HG02759 (cell line): Measurements from ENCODE around the gene NUP54.

Experiments used
- ATAC-seq: cut with Tn5 transposase; IDR thresholded peaks from one replicate; pipeline ENCODE4 v1.9.1; 2021; ENCODE audit warnings: mild to moderate bottlenecking, moderate library complexity; ENCODE audit not compliant: unreplicated experiment

The NUP54 gene, protein sequence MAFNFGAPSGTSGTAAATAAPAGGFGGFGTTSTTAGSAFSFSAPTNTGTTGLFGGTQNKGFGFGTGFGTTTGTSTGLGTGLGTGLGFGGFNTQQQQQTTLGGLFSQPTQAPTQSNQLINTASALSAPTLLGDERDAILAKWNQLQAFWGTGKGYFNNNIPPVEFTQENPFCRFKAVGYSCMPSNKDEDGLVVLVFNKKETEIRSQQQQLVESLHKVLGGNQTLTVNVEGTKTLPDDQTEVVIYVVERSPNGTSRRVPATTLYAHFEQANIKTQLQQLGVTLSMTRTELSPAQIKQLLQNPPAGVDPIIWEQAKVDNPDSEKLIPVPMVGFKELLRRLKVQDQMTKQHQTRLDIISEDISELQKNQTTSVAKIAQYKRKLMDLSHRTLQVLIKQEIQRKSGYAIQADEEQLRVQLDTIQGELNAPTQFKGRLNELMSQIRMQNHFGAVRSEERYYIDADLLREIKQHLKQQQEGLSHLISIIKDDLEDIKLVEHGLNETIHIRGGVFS

GRCh38 chr4:76148142-76148865 lies at the start of gene NUP54:
NUP54 (minus strand) TSS chr4:76148397; CDS start chr4:76148374, 23 bp downstream.
- peak; percentile 99 for ATAC-seq

DNA sequence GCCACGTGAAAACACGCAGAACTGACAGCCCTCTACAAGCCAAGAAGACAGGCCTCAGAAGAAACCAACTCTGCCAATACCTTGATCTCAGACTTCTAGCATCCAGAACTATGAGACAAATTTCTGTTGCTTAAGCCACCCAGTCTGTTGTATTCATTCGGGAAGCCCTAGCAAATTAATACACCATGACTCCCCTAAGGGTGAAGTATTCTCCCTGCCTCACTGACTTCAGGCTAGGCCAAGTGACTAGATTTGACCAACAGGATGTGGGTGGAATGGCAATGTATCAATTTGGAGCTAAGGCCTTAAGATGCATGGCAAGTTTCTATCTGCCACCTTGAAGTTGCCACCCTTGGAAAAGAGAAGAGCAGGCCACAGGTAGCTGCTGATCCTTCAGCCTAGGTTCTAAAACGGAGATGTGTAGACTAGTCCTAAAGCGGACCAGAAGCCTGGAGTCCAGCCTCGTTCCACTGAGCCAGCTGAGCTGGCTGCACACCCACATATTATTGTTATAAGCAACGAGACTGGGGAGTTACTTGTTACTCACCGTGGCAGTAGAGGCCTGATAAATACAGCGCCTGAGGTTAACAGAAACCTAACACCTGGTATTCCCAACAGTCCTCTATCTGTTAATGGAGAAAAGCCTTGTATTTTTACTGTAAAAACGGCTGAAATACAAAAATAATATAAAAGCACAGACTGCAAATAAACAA lies 49.0 kb upstream of the NUP54 start:
- no peak for ATAC-seq

GRCh38 chr4:76196376-76196775 lies 48.2 kb upstream of the NUP54 start:
- ATAC-seq: no peak

DNA sequence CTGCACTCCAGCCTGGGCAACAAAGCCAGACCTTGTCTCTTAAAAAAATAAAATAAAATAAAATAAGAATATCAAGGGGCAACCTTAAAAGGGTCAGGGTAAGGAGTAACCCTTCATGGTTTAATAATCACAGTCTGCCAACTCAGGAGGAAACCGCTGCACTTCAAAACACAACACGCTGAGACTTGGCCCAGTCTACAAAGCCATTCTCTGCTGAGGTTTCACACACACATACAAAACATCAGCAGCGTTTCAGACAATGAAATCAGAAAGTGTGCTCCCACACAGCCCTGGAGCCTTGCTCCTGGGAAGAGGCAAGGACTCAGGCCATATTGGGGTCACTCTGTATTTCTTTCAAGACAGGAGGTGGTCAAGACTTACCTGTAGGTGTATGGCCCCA lies 47.1 kb upstream of the NUP54 start:
- ATAC-seq: no peak

GRCh38 chr4:76194325-76194724 lies 46.1 kb upstream of the NUP54 start:
- no peak for ATAC-seq

DNA sequence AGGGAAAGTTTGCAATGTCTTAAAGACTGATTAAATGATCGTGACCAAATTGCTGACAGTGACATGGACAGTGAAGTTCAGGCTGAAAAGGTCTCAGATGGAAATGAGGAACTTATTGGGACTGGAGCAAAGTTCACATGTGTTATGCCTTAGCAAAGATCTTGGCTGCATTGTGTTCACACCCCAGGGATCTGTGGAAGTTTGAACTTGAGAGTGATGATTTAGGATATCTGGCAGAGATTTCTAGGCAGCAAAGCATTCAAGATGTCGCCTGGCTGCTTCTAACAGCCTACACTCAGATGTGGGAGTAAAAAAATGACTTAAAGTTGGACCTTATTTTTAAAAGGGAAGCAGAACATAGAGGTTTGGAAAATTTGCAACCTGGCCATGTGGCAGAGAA lies 44.0 kb upstream of the NUP54 start:
- no peak for ATAC-seq

- ATAC-seq: no peak
Observed at GRCh38 chr4:76188557-76188956, 40.4 kb upstream of the NUP54 start.

DNA sequence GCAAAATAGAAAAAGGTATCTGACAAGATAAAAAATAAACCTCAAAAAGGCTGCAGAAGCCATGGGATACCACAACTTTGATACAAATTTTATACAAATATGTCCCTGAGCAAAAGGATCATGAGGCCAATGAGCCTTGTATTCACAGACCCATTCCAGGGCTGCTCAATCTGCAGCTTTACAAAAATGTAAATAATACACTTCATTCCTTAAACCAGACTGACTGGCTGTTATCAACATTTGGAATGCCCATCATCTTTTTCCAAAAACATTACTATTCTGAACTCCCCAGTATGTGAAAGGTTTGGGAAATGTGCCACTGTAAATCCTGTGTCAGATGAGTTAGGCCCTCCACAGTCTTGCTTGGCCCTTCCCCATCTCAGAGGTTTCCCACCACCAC lies 40.0 kb upstream of the NUP54 start:
- ATAC-seq: no peak

DNA sequence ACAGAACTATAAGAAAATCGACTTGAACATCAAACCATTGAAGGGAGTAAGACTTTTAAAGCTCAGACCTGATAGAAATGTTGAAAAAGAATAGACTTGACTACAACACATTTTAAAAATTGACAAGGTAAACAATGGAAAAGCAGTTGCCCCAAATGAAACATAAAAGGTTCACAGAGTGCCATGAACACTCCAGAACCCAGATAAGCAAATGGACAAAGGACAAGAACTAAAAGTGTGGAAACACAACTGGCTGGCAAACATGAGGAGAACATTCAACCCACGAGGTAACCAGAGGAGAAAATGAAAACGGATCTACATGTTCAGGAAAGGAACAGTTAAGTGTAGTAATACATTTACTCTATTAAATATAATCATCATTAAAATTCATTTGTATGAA lies 39.0 kb upstream of the NUP54 start:
- ATAC-seq: no peak

DNA sequence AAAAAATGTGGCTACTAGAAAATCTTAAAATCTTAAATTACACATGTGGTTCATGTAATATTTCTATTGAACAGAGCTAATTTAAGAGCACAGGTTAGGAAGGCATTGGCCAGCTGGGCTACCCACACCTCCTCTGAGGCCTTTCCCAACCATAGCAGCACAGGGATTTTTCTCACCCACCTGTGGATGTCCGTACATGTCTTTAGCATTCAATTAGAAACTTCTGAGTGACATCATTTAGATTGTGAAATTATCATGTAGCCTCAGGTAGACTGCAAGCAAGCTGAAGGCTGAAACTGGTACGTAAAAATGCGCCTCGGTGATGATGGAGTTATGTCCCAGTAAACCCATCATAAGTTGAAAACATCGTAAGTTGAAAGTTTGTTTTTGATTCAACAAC lies 34.3 kb upstream of the NUP54 start:
- ATAC-seq: no peak

DNA sequence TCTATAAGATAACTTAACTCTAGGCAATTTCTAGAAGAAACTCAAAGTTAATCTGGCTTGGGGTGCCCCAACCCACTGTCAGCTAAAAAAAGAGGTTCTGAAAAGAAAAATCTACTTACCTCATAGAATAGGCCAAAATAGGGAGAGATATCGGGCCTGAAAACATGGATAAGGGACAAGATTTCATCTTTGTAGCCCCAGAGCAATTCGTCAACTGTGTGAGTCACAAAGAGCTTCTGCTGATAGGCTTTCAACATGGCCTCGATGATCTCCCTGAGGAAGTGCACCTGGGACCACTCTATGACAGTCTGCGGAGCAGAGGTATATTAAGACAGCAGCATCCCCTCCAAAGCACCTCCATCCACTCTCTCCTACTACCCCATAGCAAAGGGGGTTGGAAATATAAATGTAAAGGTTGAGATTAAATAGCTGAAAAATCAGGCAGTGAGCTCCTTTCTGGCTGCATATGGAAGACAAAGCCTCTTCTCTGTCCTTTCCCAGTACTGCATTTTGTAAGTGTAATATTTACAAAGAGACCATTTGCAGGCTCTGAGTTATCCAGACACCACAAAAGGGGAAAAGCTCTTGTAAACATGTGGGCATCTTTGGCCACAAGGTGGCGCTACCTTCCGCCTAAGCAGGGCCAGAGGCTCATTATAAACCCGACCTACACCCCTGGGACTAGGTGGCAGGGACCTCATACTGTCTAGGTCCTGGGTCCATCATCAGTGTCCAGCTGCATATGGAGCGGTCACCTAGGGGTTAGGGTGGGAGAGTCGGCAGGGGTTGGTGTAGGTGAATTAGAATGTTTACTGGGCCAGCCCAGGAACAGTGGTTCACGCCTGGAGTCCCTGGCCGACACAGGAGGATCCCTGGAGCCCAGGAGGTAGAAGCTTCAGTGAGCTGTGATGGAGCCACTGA lies 31.5 kb upstream of the NUP54 start:
- peak; percentile 94 for ATAC-seq

GRCh38 chr4:76178296-76178695 lies 30.1 kb upstream of the NUP54 start:
- ATAC-seq: no peak

GRCh38 chr4:76177709-76178108 lies 29.5 kb upstream of the NUP54 start:
- ATAC-seq: no peak

DNA sequence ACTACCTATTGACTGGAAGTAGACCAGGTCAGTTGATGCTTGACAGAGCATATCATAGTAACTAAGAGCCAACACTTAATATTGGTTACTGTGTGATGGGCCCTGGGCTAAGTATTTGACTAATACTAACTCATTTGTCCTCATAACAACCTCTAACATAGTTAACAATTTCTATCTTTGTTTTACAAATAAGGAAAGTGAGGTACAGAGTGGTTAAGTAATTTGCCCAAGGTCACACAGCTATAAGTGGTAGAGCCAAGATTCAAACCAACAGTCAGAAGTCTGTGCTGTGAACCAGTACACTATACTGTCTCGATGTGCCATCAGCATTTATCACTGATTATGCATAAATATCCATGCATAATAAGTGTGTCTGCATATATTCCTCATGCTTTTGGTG lies 27.1 kb upstream of the NUP54 start:
- ATAC-seq: no peak

GRCh38 chr4:76174216-76174615 lies 26.0 kb upstream of the NUP54 start:
- no peak for ATAC-seq

- no peak for ATAC-seq
Observed at GRCh38 chr4:76168688-76169087, 20.5 kb upstream of the NUP54 start.

DNA sequence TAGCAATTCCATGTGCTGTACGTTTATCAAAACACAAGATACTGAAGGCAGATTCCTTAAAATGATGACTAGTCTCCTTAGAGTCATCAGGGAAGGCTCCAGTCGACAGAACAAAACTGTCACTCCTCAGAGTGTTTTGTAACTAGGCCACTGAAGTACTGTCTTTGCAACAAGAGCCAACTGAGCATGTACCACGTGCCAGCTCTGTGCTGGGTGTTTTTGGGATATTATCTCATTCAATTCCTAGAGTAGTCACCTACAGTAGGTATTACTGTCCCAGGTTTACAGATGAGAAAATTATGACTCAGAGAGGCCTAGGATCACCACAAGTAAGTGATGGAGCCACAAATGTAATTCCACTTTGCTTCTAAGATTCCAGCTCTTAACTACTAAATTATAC lies 18.3 kb upstream of the NUP54 start:
- no peak for ATAC-seq

- no peak for ATAC-seq
Observed at GRCh38 chr4:76160355-76160754, 12.2 kb upstream of the NUP54 start.

- no peak for ATAC-seq
Observed at GRCh38 chr4:76156635-76157034, 8.4 kb upstream of the NUP54 start.

DNA sequence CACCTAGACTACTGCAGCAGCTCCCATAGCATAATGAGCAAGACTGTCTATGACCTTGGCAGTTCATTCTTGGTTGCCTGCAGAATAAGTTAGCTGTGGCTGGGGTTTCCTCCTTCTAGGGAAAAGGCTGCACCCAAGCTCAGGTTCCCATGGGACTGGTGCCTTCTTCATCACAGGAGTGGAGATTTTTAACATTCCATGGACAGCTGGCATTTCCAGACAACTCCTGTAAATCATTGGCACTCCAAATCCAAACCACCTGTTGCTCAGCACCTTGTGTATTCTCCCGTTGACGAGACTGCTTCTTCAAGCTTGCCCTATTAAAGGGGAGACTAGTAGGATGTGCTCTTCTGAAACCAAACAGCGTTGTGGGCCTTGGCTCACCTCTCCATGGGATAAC lies 7.8 kb upstream of the NUP54 start:
- ATAC-seq: no peak
